Measurements from ENCODE around the gene UVRAG.

Gene UVRAG

GRCh38 chr11:75810637-75811390 is 4.2 kb upstream of the UVRAG start:
- DNase-seq = no peak

- DNase-seq = no peak
Measured at GRCh38 chr11:75811485-75811884, 3.5 kb upstream of the UVRAG start.

- DNase-seq = no peak
Measured at GRCh38 chr11:75812542-75813040, 2.4 kb upstream of the UVRAG start.

GRCh38 chr11:75813124-75813523 is 1.9 kb upstream of the UVRAG start:
- no peak for DNase-seq

- DNase-seq = no peak
Measured at GRCh38 chr11:75813622-75814039, 1.4 kb upstream of the UVRAG start.

GRCh38 chr11:75814363-75814676 is 690 bp upstream of the UVRAG start:
- peak; percentile 80 for DNase-seq

- DNase-seq = no peak
Measured at GRCh38 chr11:75815345-75816168, 547 bp downstream of the UVRAG start.

GRCh38 chr11:75816561-75817239 is 1.7 kb downstream of the UVRAG start:
- DNase-seq = no peak

- no peak for DNase-seq
Measured at GRCh38 chr11:75820645-75821044, 5.6 kb downstream of the UVRAG start.

- no peak for DNase-seq
Measured at GRCh38 chr11:75821202-75821601, 6.2 kb downstream of the UVRAG start.

- DNase-seq = no peak
Measured at GRCh38 chr11:75822541-75822940, 7.5 kb downstream of the UVRAG start.

GRCh38 chr11:75823415-75823814 is 8.4 kb downstream of the UVRAG start:
- no peak for DNase-seq

GRCh38 chr11:75823946-75824345 is 8.9 kb downstream of the UVRAG start:
- no peak for DNase-seq

GRCh38 chr11:75826461-75827230 is 11.6 kb downstream of the UVRAG start:
- no peak for DNase-seq

GRCh38 chr11:75827562-75827961 is 12.6 kb downstream of the UVRAG start:
- DNase-seq = no peak

GRCh38 chr11:75831915-75832502 is 17.0 kb downstream of the UVRAG start:
- no peak for DNase-seq

- no peak for DNase-seq
Measured at GRCh38 chr11:75834728-75835127, 19.7 kb downstream of the UVRAG start.

GRCh38 chr11:75836417-75836816 is 21.4 kb downstream of the UVRAG start:
- DNase-seq = no peak

GRCh38 chr11:75839851-75840250 is 24.8 kb downstream of the UVRAG start:
- no peak for DNase-seq

GRCh38 chr11:75840522-75840921 is 25.5 kb downstream of the UVRAG start:
- DNase-seq = no peak

- DNase-seq = no peak
Measured at GRCh38 chr11:75841739-75842138, 26.7 kb downstream of the UVRAG start.

- DNase-seq = no peak
Measured at GRCh38 chr11:75845324-75845723, 30.3 kb downstream of the UVRAG start.
